Testis (tissue), 2 donors: Measurements from ENCODE around the gene NLRC5.

Experiments used
- CTCF ChIP-seq, 3 experiments: fragments of 450-650 bp in 2 of 3; fragments of 200-600 bp in 1 of 3; sonication (generic) in 1 of 3; IDR thresholded peaks; one replicate each; pipeline ENCODE4 v1.5.1; 2016 to 2019; ENCODE audit warnings: antibody characterized with exemption in 3 of 3, mild to moderate bottlenecking in 2 of 3, moderate library complexity in 1 of 3
- POLR2A ChIP-seq: fragments of 450-650 bp; IDR thresholded peaks from one replicate; pipeline ENCODE4 v1.6.1; 2017; ENCODE audit warnings: antibody characterized with exemption, mild to moderate bottlenecking, moderate library complexity

DNA sequence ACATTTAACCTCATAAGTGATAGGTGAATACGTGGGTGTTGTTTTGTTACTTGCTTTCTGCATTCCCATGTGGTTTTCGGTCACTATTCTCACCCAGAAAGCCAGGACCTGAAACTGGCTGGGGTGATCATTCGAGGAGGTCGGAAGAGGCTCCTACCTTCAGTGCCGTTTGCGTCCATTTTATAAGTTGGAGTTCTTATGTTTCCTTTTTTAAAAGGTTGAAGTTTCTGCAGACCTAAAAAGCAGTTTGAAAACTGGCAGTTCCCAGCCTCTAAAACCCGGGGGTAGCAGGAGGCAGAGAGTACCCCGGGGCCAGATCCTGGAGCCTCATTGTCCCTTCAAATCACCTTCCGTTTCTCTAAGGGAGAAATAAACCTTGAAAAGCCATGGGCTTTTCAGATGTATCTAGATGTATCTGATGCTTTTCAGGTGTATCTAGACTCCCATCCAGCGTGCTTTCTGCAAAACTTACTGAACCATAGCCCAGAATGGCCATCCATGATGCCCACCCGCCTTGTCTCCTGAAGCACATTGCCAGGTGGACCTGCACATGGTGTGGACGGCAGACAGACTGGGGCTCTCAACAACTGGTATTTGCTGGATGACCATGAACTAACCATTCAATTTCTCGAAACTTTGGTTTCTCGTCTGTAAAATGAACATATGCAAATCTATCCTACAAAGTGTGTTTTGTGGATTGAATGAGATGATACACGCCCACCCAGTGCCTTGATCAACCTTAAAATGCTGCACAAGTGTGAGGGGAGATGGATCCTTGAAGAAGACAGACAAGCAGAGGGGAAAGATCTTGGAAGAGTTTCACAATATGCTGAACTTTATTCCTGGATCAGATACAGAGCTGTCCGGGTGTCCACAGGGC lies 1.3 kb downstream of the NLRC5 start:
- no peak for TF ChIP-seq CTCF (IDR thresholded peaks at IDR 0.05)
- no peak for TF ChIP-seq POLR2A
